ENCODE data around the gene MUS81. TPM values are rescaled to one million over a fixed set of nuclear protein-coding genes. Genes with fewer than 3 reads are reported as not detected.
A peak's percentile ranks its signal among the peaks of the same experiment; 100 is the strongest.

The MUS81 gene
- total and polyA plus RNA-seq, 7 donors, result 28.0 to 55.3 (median 32.8) TPM

- WGBS, 3 donors, result 80 to 89% (median 81%) methylated on average over 9 of the region's 9 CpGs
- intact Hi-C loops (cut with DNase I), result no loop called here
- H3K27me3 ChIP-seq (ENCODE audit: insufficient read depth in 3 of 3, low read length in 2 of 3), result no peaks in the 10 kb centered on the region
- no peak overlapping the region for H3K27ac ChIP-seq
- ATAC-seq (no peak), DNase-seq (peak in 1 of 2 donors; percentile 34)
- no peak overlapping the region for H3K4me3 ChIP-seq
- H3K9me3 ChIP-seq, result no peaks in the 10 kb centered on the region
- peaks cover 0 to 86% of the 10 kb centered on the region in 2 donors for H3K36me3 ChIP-seq (ENCODE audit: insufficient read depth in 1 of 2, low read depth in 1 of 2)
- peaks cover 14% of the 10 kb centered on the region for H3K4me1 ChIP-seq
- TF ChIP-seq, protein P1, sequence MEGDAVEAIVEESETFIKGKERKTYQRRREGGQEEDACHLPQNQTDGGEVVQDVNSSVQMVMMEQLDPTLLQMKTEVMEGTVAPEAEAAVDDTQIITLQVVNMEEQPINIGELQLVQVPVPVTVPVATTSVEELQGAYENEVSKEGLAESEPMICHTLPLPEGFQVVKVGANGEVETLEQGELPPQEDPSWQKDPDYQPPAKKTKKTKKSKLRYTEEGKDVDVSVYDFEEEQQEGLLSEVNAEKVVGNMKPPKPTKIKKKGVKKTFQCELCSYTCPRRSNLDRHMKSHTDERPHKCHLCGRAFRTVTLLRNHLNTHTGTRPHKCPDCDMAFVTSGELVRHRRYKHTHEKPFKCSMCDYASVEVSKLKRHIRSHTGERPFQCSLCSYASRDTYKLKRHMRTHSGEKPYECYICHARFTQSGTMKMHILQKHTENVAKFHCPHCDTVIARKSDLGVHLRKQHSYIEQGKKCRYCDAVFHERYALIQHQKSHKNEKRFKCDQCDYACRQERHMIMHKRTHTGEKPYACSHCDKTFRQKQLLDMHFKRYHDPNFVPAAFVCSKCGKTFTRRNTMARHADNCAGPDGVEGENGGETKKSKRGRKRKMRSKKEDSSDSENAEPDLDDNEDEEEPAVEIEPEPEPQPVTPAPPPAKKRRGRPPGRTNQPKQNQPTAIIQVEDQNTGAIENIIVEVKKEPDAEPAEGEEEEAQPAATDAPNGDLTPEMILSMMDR (IDR thresholded peaks at IDR 0.05), result no peak
These were observed 5.4 kb downstream of the MUS81 start for GRCh38 chr11:65865550-65866172.

DNA sequence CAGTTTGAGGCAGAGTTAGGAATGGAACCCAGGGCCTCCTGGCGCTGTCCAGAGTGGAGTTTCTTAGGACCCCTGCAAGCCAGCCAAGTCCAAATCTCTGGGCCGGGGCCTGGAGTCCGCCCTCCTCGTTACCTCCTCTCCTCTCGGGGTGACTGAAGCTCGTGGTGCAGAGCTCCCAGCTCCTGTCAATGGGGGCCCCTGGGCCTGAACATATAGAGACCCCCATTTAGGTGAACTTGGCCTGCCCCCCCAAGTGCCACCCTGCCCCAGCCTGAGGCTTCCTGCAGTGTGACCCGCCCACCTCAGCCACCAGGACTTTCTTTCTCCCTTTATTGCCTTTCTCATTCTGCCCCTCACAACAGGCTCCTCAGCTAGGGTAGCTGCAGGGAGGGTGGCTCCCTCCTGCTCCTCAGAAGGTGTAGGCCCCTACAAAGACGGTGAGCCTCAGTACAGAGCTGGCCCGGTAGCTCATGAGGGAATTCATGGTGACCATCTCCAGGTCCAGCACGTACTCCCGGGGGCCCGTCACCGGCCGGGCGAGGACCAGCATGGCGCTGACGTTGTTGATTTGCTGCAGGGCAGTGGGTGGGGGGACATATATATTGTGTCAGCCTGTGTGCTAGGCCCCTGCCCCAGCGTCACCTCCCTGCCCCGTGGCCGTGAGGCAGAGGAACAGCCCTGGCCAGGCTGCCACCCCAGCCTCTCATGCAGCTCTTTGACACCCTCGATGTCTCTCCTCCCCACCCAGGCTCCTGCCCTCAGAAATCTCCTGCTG is 6.5 kb downstream of the MUS81 start:
- H3K4me1 ChIP-seq, result peaks cover 15% of the 10 kb centered on the region
- H3K4me3 ChIP-seq, result no peak overlapping the region
- no peaks in the 10 kb centered on the region for H3K27me3 ChIP-seq (ENCODE audit: insufficient read depth in 3 of 3, low read length in 2 of 3)
- DNase-seq, result peak; percentile 11 to 46
- TF ChIP-seq, protein P1 (IDR thresholded peaks at IDR 0.05), result no peak
- intact Hi-C loops (cut with DNase I), result no loop called here
- H3K36me3 ChIP-seq (ENCODE audit: insufficient read depth in 1 of 2, low read depth in 1 of 2), result peaks cover 0 to 90% of the 10 kb centered on the region in 2 donors
- WGBS, 3 donors, result 80 to 83% (median 82%) methylated on average over 21 of the region's 21 CpGs
- no peak overlapping the region for H3K27ac ChIP-seq
- no peak for ATAC-seq
- H3K9me3 ChIP-seq, result no peaks in the 10 kb centered on the region

DNA sequence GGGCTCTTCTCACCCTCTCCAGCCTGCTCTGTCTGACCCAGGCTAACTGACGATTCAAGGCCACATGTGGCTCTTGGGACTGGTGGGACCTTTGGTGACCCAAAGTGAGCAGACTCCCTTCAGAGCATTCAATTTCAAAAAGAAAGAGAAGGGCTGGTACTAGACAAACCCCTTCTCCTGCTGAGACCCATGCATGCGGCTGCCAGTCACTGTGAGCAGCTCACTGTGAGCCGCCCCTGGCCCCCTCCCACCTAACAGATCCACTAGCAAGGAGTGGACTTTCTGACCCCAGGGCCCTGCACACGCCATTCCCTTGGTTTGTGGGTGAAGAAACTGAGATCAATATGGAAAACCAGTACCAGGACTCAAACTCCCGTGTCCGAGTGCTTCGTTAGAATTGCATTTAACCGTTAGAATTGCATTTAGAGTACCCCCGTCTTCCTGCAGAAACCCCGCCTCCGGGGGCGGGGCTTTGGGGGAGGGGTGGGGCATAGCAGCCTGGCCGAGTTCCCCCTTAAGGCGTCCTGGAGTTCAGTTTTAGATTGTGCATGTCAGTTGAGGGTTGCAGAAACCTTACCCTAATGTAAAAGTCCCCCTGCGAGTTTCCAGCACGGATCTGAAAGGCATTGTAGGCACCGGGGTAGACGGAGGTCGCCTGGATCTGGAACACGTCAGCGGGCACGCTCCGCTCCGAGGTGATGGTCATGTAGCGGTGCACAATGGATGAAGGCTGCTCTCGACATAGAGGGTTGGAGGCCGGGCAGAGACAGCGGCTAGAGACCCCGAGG is 7.2 kb downstream of the MUS81 start:
- 62 to 69% (median 63%) methylated on average over 29 of the region's 29 CpGs for WGBS, 3 donors
- Histone ChIP-seq H3K9me3 (no peaks in the 10 kb centered on the region), H3K4me3 (no peak overlapping the region), H3K4me1 (peaks cover 12% of the 10 kb centered on the region), H3K27me3 (ENCODE audit: insufficient read depth in 3 of 3, low read length in 2 of 3) (no peaks in the 10 kb centered on the region), H3K27ac (no peak overlapping the region), H3K36me3 (ENCODE audit: insufficient read depth in 1 of 2, low read depth in 1 of 2) (peaks cover 0 to 82% of the 10 kb centered on the region in 2 donors)
- ATAC-seq, result peak in 1 of 4 donors; percentile 25
- TF ChIP-seq, protein P1 (IDR thresholded peaks at IDR 0.05), result no peak
- intact Hi-C loops (cut with DNase I), result no loop called here
- DNase-seq, result peak; percentile 25 to 42

DNA sequence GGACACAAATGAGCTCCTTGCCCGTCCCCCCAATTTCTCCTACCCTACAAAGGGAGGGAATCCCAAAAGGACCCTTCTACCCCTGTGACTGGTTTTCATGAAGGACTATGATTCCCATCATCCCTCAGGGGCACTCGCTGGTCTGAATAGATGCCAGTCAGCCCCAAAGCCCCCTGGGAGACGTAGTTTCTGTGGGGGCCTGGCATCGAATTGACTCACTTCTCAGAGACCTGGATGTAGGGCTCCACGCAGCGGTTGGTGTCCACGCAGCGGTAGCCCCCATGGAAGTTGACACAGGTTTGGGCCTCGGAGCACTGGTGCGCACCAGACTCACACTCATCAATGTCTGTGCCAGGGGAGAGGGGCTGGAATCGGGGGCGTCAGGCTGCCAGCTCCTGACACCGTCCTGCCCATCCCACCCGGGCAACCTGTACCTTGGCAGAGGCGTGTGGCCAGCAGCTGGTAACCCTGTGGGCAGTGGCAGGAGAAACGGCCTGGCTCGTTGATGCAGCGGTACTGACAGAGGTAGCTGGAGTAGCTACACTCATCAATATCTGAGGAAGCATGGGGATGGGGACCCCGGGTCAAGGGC is 7.9 kb downstream of the MUS81 start:
- intact Hi-C loops (cut with DNase I), result no loop called here
- Histone ChIP-seq H3K4me3 (no peak overlapping the region), H3K27me3 (ENCODE audit: insufficient read depth in 3 of 3, low read length in 2 of 3) (no peaks in the 10 kb centered on the region), H3K4me1 (peaks cover 12% of the 10 kb centered on the region), H3K9me3 (no peaks in the 10 kb centered on the region), H3K27ac (no peak overlapping the region), H3K36me3 (ENCODE audit: insufficient read depth in 1 of 2, low read depth in 1 of 2) (peaks cover 0 to 75% of the 10 kb centered on the region in 2 donors)
- peak in 1 of 2 donors; percentile 17 for DNase-seq
- peak in 2 of 4 donors; percentile 14 to 27 for ATAC-seq
- TF ChIP-seq, protein P1 (IDR thresholded peaks at IDR 0.05), result no peak
- WGBS, 3 donors, result 82 to 84% (median 83%) methylated on average over 19 of the region's 19 CpGs
